ENCODE data around the gene NCK2.

DNA sequence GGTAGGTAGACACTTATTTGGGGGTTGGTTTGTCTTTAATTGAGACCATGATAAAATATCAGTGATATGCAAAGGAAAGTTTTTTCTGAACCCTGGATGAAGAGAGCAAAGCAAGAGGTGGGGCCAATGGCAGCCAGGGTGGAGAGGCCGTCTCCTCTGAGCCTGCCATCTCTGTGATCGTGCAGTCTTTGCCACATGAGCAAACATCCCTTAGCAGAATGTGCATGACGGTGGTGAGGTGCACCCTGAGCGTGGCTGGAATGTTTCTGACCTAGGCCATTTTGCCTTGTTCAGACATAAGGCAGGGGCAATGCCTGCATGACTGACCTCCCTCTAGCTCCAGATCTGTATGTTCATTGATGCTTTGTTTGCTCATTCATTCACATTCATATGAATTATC is 6.0 kb downstream of the NCK2 start:
- TF ChIP-seq EZH2 (IDR thresholded peaks at IDR 0.05; ENCODE audit: borderline replicate concordance, low read length), result no peak
- TF ChIP-seq, protein P1, sequence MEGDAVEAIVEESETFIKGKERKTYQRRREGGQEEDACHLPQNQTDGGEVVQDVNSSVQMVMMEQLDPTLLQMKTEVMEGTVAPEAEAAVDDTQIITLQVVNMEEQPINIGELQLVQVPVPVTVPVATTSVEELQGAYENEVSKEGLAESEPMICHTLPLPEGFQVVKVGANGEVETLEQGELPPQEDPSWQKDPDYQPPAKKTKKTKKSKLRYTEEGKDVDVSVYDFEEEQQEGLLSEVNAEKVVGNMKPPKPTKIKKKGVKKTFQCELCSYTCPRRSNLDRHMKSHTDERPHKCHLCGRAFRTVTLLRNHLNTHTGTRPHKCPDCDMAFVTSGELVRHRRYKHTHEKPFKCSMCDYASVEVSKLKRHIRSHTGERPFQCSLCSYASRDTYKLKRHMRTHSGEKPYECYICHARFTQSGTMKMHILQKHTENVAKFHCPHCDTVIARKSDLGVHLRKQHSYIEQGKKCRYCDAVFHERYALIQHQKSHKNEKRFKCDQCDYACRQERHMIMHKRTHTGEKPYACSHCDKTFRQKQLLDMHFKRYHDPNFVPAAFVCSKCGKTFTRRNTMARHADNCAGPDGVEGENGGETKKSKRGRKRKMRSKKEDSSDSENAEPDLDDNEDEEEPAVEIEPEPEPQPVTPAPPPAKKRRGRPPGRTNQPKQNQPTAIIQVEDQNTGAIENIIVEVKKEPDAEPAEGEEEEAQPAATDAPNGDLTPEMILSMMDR (IDR thresholded peaks at IDR 0.05; ENCODE audit: low read length), result no peak
